Upper lobe of left lung (tissue), 6 donors: ENCODE results near the gene DVL3. TPM values are rescaled to one million over a fixed set of nuclear protein-coding genes. Genes with fewer than 3 reads are reported as not detected.
"Not testable (repeated sequence)": the region's sequence is repeated elsewhere in the genome, so short reads cannot be mapped to it uniquely, and the experiment has no call there.

Experiments
- ATAC-seq, 2 donors: fragments of 200-7000 bp; cut with Tn5 transposase; one replicate each; pipeline ENCODE4 v1.9.1; 2022; ENCODE audit warnings: mild to moderate bottlenecking in 2 of 2, moderate library complexity in 2 of 2; ENCODE audit not compliant: low FRiP score in 2 of 2
- DNase-seq, 2 donors: peaks; one replicate each; pipeline ENCODE4 v3.0.0-alpha.2; 2019 to 2020
- H3K27ac ChIP-seq, 4 donors: fragments of 200-600 bp; sonication (generic); one replicate each; pipeline ENCODE4 v1.5.1; 2016 to 2019
- H3K27me3 ChIP-seq, 4 donors: fragments of 200-600 bp; sonication (generic); one replicate each; pipeline ENCODE4 v1.5.1; 2017 to 2019
- H3K36me3 ChIP-seq, 4 donors: fragments of 200-600 bp; sonication (generic); one replicate each; pipeline ENCODE4 v1.5.1; 2016 to 2019
- H3K4me1 ChIP-seq, 4 donors: fragments of 200-600 bp; sonication (generic); one replicate each; pipeline ENCODE4 v1.5.1; 2018 to 2019
- H3K4me3 ChIP-seq, 4 donors: fragments of 200-600 bp; sonication (generic); one replicate each; pipeline ENCODE4 v1.5.1; 2017 to 2019; ENCODE audit warnings: mild to moderate bottlenecking in 2 of 4, moderate library complexity in 1 of 4
- H3K9me3 ChIP-seq, 4 donors: fragments of 200-600 bp; sonication (generic); one replicate each; pipeline ENCODE4 v1.5.1; 2018 to 2019
- CTCF ChIP-seq, 6 experiments: fragments of 450-650 bp in 4 of 6; fragments of 200-600 bp in 2 of 6; sonication (generic) in 2 of 6; IDR thresholded peaks; one replicate each; pipeline ENCODE4 v1.5.1; 2016 to 2019; ENCODE audit warnings: antibody characterized with exemption in 6 of 6
- EP300 ChIP-seq, 4 donors: sonication (generic); formaldehyde crosslinking; IDR thresholded peaks; one replicate each; pipeline ENCODE4 v1.5.1; 2017; ENCODE audit warnings: antibody characterized with exemption in 4 of 4, control low read depth in 2 of 4
- POLR2A ChIP-seq, 4 donors: fragments of 450-650 bp; IDR thresholded peaks; one replicate each; pipeline ENCODE4 v1.5.1; 2016 to 2017; ENCODE audit warnings: antibody characterized with exemption in 4 of 4, mild to moderate bottlenecking in 2 of 4
- POLR2AphosphoS5 ChIP-seq, 2 donors: sonication (generic); formaldehyde crosslinking; IDR thresholded peaks; one replicate each; pipeline ENCODE4 v1.5.1; 2017; ENCODE audit warnings: antibody characterized with exemption in 2 of 2
- WGBS, 2 donors: methylation state at CpG; one replicate each; pipeline ENCODE4 v1.1.5; 2017 to 2018; 5-methylcytosine and 5-hydroxymethylcytosine counted together
- total RNA-seq, 6 donors: library from RNA; depleted of rRNA in 4 of 6; stranded (reverse); fragments of >200 nt in 4 of 6; gene quantifications; one replicate each; pipeline versions ENCODE4 v1.1.0 to v1.2.1, GENCODE V29; 2016 to 2021
- donor health status: DM: no; HTN: no; CAD: no; lungs with moderate emphysema.
- donor health status: DM: no; HTN: yes; CAD: no; lungs with severe emphysema.

DVL3 gene
- total RNA-seq, 6 donors from 2014 or later, result 36.5 to 106 (median 62.8) TPM

- Histone ChIP-seq H3K4me1 (no peaks in the 10 kb centered on the region), H3K27ac (no peak overlapping the region), H3K4me3 (no peak overlapping the region), H3K9me3 (no peaks in the 10 kb centered on the region), H3K36me3 (peaks cover 28 to 73% (median 66%) of the 10 kb centered on the region in 4 donors), H3K27me3 (no peaks in the 10 kb centered on the region)
- TF ChIP-seq POLR2AphosphoS5 (IDR thresholded peaks at IDR 0.05) (no peak), EP300 (IDR thresholded peaks at IDR 0.05) (no peak), CTCF (IDR thresholded peaks at IDR 0.05) (no peak), POLR2A (IDR thresholded peaks at IDR 0.05) (no peak)
- DNase-seq (no peak), ATAC-seq (no peak)
- WGBS, 2 donors, result 68 to 81% methylated on average over 4 to 5 of the region's 5 CpGs
Measured at GRCh38 chr3:184144505-184144904, 10.7 kb upstream of the DVL3 start.

GRCh38 chr3:184145111-184145524 is 10.1 kb upstream of the DVL3 start:
- H3K4me1 ChIP-seq, result no peaks in the 10 kb centered on the region
- peaks cover 28 to 67% (median 61%) of the 10 kb centered on the region in 4 donors for H3K36me3 ChIP-seq
- 47 to 55% methylated on average over 3 to 4 of the region's 4 CpGs for WGBS, 2 donors
- no peak overlapping the region for H3K4me3 ChIP-seq
- ATAC-seq (peak; percentile 51 to 81), DNase-seq (peak in 1 of 2 donors; percentile 64)
- no peaks in the 10 kb centered on the region for H3K9me3 ChIP-seq
- H3K27me3 ChIP-seq, result no peaks in the 10 kb centered on the region
- no peak for TF ChIP-seq EP300 (IDR thresholded peaks at IDR 0.05)
- TF ChIP-seq CTCF (IDR thresholded peaks at IDR 0.05), result peak in 3 of 6 experiments; percentile 39 to 54 (median 49)
- no peak overlapping the region for H3K27ac ChIP-seq

- Histone ChIP-seq H3K4me1 (no peaks in the 10 kb centered on the region), H3K9me3 (no peaks in the 10 kb centered on the region), H3K36me3 (peaks cover 23 to 60% (median 54%) of the 10 kb centered on the region in 4 donors), H3K27ac (no peak overlapping the region), H3K27me3 (no peaks in the 10 kb centered on the region), H3K4me3 (no peak overlapping the region)
- ATAC-seq (no peak), DNase-seq (no peak)
- TF ChIP-seq EP300 (IDR thresholded peaks at IDR 0.05) (no peak), CTCF (IDR thresholded peaks at IDR 0.05) (no peak), POLR2AphosphoS5 (IDR thresholded peaks at IDR 0.05) (no peak), POLR2A (IDR thresholded peaks at IDR 0.05) (no peak)
- 89 to 98% methylated on average over 8 of the region's 8 CpGs for WGBS, 2 donors
Measured at GRCh38 chr3:184145751-184146270, 9.4 kb upstream of the DVL3 start.

- H3K4me1 ChIP-seq, result no peaks in the 10 kb centered on the region
- ATAC-seq, result no peak
- TF ChIP-seq POLR2A (IDR thresholded peaks at IDR 0.05) (no peak), POLR2AphosphoS5 (IDR thresholded peaks at IDR 0.05) (no peak), CTCF (IDR thresholded peaks at IDR 0.05) (no peak), EP300 (IDR thresholded peaks at IDR 0.05) (no peak)
- WGBS, 2 donors, result 73 to 82% methylated on average over 3 of the region's 3 CpGs
- H3K27me3 ChIP-seq, result no peaks in the 10 kb centered on the region
- no peaks in the 10 kb centered on the region for H3K9me3 ChIP-seq
- H3K4me3 ChIP-seq, result no peak overlapping the region
- DNase-seq, result no peak
- H3K36me3 ChIP-seq, result peaks cover 5 to 37% (median 32%) of the 10 kb centered on the region in 4 donors
- H3K27ac ChIP-seq, result no peak overlapping the region
Measured at GRCh38 chr3:184148076-184148475, 7.1 kb upstream of the DVL3 start.

GRCh38 chr3:184149123-184149522 is 6.1 kb upstream of the DVL3 start:
- ATAC-seq (no peak), DNase-seq (no peak)
- H3K36me3 ChIP-seq, result peaks cover 0 to 27% (median 22%) of the 10 kb centered on the region in 4 donors
- H3K27me3 ChIP-seq, result no peaks in the 10 kb centered on the region
- H3K9me3 ChIP-seq, result no peaks in the 10 kb centered on the region
- H3K4me1 ChIP-seq, result peaks cover 0 to 5% (median 2%) of the 10 kb centered on the region in 4 donors
- H3K4me3 ChIP-seq, result no peak overlapping the region
- no peak overlapping the region for H3K27ac ChIP-seq
- no peak for TF ChIP-seq POLR2AphosphoS5 (IDR thresholded peaks at IDR 0.05)
- no peak for TF ChIP-seq EP300 (IDR thresholded peaks at IDR 0.05)
- no peak for TF ChIP-seq POLR2A (IDR thresholded peaks at IDR 0.05)
- no peak for TF ChIP-seq CTCF (IDR thresholded peaks at IDR 0.05)
- WGBS, 2 donors, result 94 to 98% methylated on average over 6 of the region's 6 CpGs

- H3K27ac ChIP-seq, H3K27me3 ChIP-seq, DNase-seq, ATAC-seq, H3K4me3 ChIP-seq, H3K9me3 ChIP-seq: not testable (repeated sequence)
- 76 to 88% methylated on average over 6 of the region's 6 CpGs for WGBS, 2 donors
- H3K36me3 ChIP-seq, result peaks cover 0 to 20% (median 15%) of the 10 kb centered on the region in 4 donors
- H3K4me1 ChIP-seq, result peaks cover 3 to 10% (median 5%) of the 10 kb centered on the region in 4 donors
Measured at GRCh38 chr3:184149770-184150169, 5.4 kb upstream of the DVL3 start.
